ENCODE data around the gene FMN1. TPM values are rescaled to one million over a fixed set of nuclear protein-coding genes. Genes with fewer than 3 reads are reported as not detected.

Gene FMN1
- total and polyA plus RNA-seq, 10 of the 15 experiments (the other 5 are each of a cell fraction or from before 2014, with no cell fraction given): 0.05 to 0.16 (median 0.08) TPM; not detected in 4

- Histone ChIP-seq H3K27me3 (replicated peaks in 1 of 2; ENCODE audit: control insufficient read depth in 2 of 2, insufficient read depth in 2 of 2, low read length in 1 of 2) (peaks cover 0 to 2% of the 10 kb centered on the region in 2 experiments; a peak in 1 of 4 replicates), H3K9me3 (replicated peaks; ENCODE audit: control insufficient read depth, insufficient read depth, low read length) (no peaks in the 10 kb centered on the region), H3K4me1 (ENCODE audit: control insufficient read depth, insufficient read depth, low read length) (no peaks in the 10 kb centered on the region), H3K36me3 (ENCODE audit: control insufficient read depth in 2 of 2, insufficient read depth in 2 of 2, low read length in 1 of 2) (no peaks in the 10 kb centered on the region), H3K79me2 (ENCODE audit: control insufficient read depth, insufficient read depth, low read length) (no peaks in the 10 kb centered on the region), H3K27ac (ENCODE audit: control insufficient read depth, insufficient read depth) (no peak overlapping the region), H3K9ac (ENCODE audit: control insufficient read depth, insufficient read depth, low read length) (no peak overlapping the region), H3K4me3 (no peak overlapping the region), H4K20me1 (ENCODE audit: control insufficient read depth, insufficient read depth) (no peaks in the 10 kb centered on the region), H2AFZ (ENCODE audit: control insufficient read depth, low read depth, low read length) (no peak overlapping the region), H3K4me2 (ENCODE audit: control insufficient read depth, insufficient read depth) (no peak overlapping the region)
- POLR2A ChIA-PET: interaction anchor here (1.5 kb wide), 1 partner anchor 93 kb away, joined by 3 read pairs; no protein-coding TSS in a partner anchor
- WGBS (ENCODE audit: insufficient coverage, insufficient replicate concordance, low lambda C conversion rate, missing lambda C conversion rate): 37% methylated on average over 4 of the region's 4 CpGs
- intact Hi-C loops (cut with micrococcal nuclease; ENCODE audit: unreplicated experiment): no loop called here
- no peak for FAIRE-seq
- CTCF ChIA-PET: interaction anchor here (0.7 to 2.6 kb wide), 31 partner anchors 9 to 287 kb away, joined by 3 to 111 read pairs (median 4); no protein-coding TSS in a partner anchor
- no peak for DNase-seq (ENCODE audit: low read depth, low spot score)
- ATAC-seq: no peak
- RAD21 ChIA-PET (ENCODE audit: unreplicated experiment): interaction anchor here (0.7 to 1.9 kb wide), 15 partner anchors 10 to 276 kb away, joined by 3 to 40 read pairs (median 4); no protein-coding TSS in a partner anchor
- in situ Hi-C loops (cut with MboI): no loop called here
- TF ChIP-seq CHD1 (IDR thresholded peaks at IDR 0.05; ENCODE audit: low read depth, low read length) (no peak), FOS (IDR thresholded peaks at IDR 0.05; ENCODE audit: borderline replicate concordance, extremely low read depth, insufficient read length) (no peak), SMAD5 (IDR thresholded peaks at IDR 0.05; ENCODE audit: low read depth) (no peak), SPI1 (IDR thresholded peaks at IDR 0.05; ENCODE audit: borderline replicate concordance, insufficient read depth, low read depth, low read length) (no peak), POU2F2 (IDR thresholded peaks at IDR 0.05; ENCODE audit: borderline replicate concordance, low read depth, low read length) (no peak), POLR2AphosphoS2 (IDR thresholded peaks at IDR 0.05; ENCODE audit: low read depth, low read length) (no peak), TBL1XR1 (IDR thresholded peaks at IDR 0.05; ENCODE audit: low read depth, low read length) (no peak), ASH2L (IDR thresholded peaks at IDR 0.05; ENCODE audit: borderline replicate concordance, low read depth) (no peak), KLF5 (IDR thresholded peaks at IDR 0.05; ENCODE audit: partially characterized antibody) (no peak), JUND (IDR thresholded peaks at IDR 0.05; ENCODE audit: low read depth, low read length) (no peak), NR2F1 (conservative IDR thresholded peaks at IDR 0.05) (no peak)
- TF ChIP-seq, protein P1, sequence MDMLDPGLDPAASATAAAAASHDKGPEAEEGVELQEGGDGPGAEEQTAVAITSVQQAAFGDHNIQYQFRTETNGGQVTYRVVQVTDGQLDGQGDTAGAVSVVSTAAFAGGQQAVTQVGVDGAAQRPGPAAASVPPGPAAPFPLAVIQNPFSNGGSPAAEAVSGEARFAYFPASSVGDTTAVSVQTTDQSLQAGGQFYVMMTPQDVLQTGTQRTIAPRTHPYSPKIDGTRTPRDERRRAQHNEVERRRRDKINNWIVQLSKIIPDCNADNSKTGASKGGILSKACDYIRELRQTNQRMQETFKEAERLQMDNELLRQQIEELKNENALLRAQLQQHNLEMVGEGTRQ (IDR thresholded peaks at IDR 0.05; ENCODE audit: borderline replicate concordance, low read depth, low read length): no peak
- TF ChIP-seq, protein P2, sequence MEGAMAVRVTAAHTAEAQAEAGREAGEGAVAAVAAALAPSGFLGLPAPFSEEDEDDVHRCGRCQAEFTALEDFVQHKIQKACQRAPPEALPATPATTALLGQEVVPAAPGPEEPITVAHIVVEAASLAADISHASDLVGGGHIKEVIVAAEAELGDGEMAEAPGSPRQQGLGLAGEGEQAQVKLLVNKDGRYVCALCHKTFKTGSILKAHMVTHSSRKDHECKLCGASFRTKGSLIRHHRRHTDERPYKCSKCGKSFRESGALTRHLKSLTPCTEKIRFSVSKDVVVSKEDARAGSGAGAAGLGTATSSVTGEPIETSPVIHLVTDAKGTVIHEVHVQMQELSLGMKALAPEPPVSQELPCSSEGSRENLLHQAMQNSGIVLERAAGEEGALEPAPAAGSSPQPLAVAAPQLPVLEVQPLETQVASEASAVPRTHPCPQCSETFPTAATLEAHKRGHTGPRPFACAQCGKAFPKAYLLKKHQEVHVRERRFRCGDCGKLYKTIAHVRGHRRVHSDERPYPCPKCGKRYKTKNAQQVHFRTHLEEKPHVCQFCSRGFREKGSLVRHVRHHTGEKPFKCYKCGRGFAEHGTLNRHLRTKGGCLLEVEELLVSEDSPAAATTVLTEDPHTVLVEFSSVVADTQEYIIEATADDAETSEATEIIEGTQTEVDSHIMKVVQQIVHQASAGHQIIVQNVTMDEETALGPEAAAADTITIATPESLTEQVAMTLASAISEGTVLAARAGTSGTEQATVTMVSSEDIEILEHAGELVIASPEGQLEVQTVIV (IDR thresholded peaks at IDR 0.05; ENCODE audit: borderline replicate concordance, partially characterized antibody): no peak
- BruUV-seq (replicated peaks): no TSS peak
- SMC1A ChIA-PET (ENCODE audit: uncharacterized antibody, unreplicated experiment): interaction anchor here (0.6 to 2.1 kb wide), 23 partner anchors 8 to 279 kb away, joined by 3 to 49 read pairs (median 4); no protein-coding TSS in a partner anchor
These were observed 257.5 kb downstream of the FMN1 start for GRCh38 chr15:32936976-32937375.

All from GM12878 (cell line).